Transverse colon (tissue), 4 donors: ENCODE results near the gene ODR4. TPM values are rescaled to one million over a fixed set of nuclear protein-coding genes. Genes with fewer than 3 reads are reported as not detected.
"Not testable (repeated sequence)": the region's sequence is repeated elsewhere in the genome, so short reads cannot be mapped to it uniquely, and the experiment has no call there.

ENCODE experiments used
- DNase-seq: peaks from one replicate; pipeline ENCODE4 v3.0.0-alpha.2; 2019
- H3K27ac ChIP-seq, 4 donors: fragments of 200-600 bp; sonication (generic); 2 replicates each; pipeline ENCODE4 v1.5.1; 2016 to 2018; ENCODE audit warnings: inconsistent platforms in 4 of 4
- H3K27me3 ChIP-seq: fragments of 200-600 bp; sonication (generic); 2 replicates; pipeline ENCODE4 v1.5.1; 2017; ENCODE audit warnings: inconsistent platforms
- H3K36me3 ChIP-seq, 4 donors: fragments of 200-600 bp; sonication (generic); 2 replicates each; pipeline ENCODE4 v1.5.1; 2017 to 2019; ENCODE audit warnings: inconsistent platforms in 4 of 4
- H3K4me1 ChIP-seq, 4 donors: fragments of 200-600 bp; sonication (generic); 2 replicates each; pipeline ENCODE4 v1.5.1; 2017 to 2020; ENCODE audit warnings: inconsistent platforms in 4 of 4
- H3K4me3 ChIP-seq, 4 donors: fragments of 200-600 bp; sonication (generic); 1 replicate in 1 of 4; 2 replicates in 3 of 4; pipeline versions ENCODE4 v1.5.1 to v1.6.1; 2017 to 2019; ENCODE audit warnings: inconsistent platforms in 4 of 4
- H3K9me3 ChIP-seq, 2 donors: fragments of 200-600 bp; sonication (generic); 2 replicates each; pipeline ENCODE4 v1.5.1; 2017 to 2019; ENCODE audit warnings: inconsistent platforms in 2 of 2
- CTCF ChIP-seq, 5 experiments: fragments of 200-600 bp in 3 of 5; fragments of 450-650 bp in 2 of 5; sonication (generic) in 3 of 5; IDR thresholded peaks; 1 replicate in 2 of 5; 2 replicates in 3 of 5; pipeline ENCODE4 v1.5.1; 2016 to 2017; ENCODE audit warnings: antibody characterized with exemption in 5 of 5, inconsistent platforms in 3 of 5, mild to moderate bottlenecking in 2 of 5, moderate library complexity in 1 of 5
- EP300 ChIP-seq: sonication (generic); formaldehyde crosslinking; IDR thresholded peaks from one replicate; pipeline ENCODE4 v1.6.1; 2017; ENCODE audit warnings: antibody characterized with exemption, low read depth
- POLR2A ChIP-seq: fragments of 450-650 bp; IDR thresholded peaks from one replicate; pipeline ENCODE4 v1.6.1; 2016; ENCODE audit warnings: antibody characterized with exemption, mild to moderate bottlenecking, moderate library complexity
- POLR2AphosphoS5 ChIP-seq, 3 donors: sonication (generic); formaldehyde crosslinking; IDR thresholded peaks; one replicate each; pipeline ENCODE4 v1.6.1; 2016; ENCODE audit warnings: antibody characterized with exemption in 3 of 3
- WGBS, 2 donors: methylation state at CpG; one replicate each; pipeline ENCODE4 v1.1.5; 2018; ENCODE audit warnings: low coverage in 1 of 2; 5-methylcytosine and 5-hydroxymethylcytosine counted together
- in situ Hi-C, 4 donors: fragments of 200-750 bp; cut with MboI; loops; one replicate each; pipeline versions ENCODE4 v1.15.0 to v1.15.1; 2017; ENCODE audit warnings: low sequenced_read_pairs in 3 of 4, low pct_ligation_motif_present in 1 of 4, low pct_unique_long_range_greater_than_20kb in 1 of 4
- intact Hi-C: fragments of 100-400 bp; cut with DNase I; formaldehyde crosslinking; loops from one replicate; pipeline ENCODE4 v1.15.1; 2023; ENCODE audit warnings: low total_unique reads
- total RNA-seq, 4 donors: library from RNA; depleted of rRNA; stranded (reverse); fragments of >200 nt; gene quantifications; one replicate each; pipeline ENCODE4 v1.1.0, GENCODE V29; 2016

ODR4 gene
- total RNA-seq, 4 donors from 2014 or later, result 7.0 to 22.1 (median 14.7) TPM

- TF ChIP-seq CTCF (IDR thresholded peaks at IDR 0.05), result no peak
- no peak for TF ChIP-seq EP300
- peak; percentile 45 for TF ChIP-seq POLR2A
- no peak for TF ChIP-seq POLR2AphosphoS5 (IDR thresholded peaks at IDR 0.05)
- DNase-seq, result no peak
- in situ Hi-C loops (no loop called here), intact Hi-C loops (no loop called here)
- H3K9me3 ChIP-seq, result no peaks in the 10 kb centered on the region
- peak overlapping the region; percentile 92 to 99 (median 96) for H3K27ac ChIP-seq
- H3K27me3 ChIP-seq, result no peaks in the 10 kb centered on the region
- H3K4me3 ChIP-seq, result peak overlapping the region; percentile 60 to 99 (median 94)
- 0% methylated on average over 11 to 12 of the region's 12 CpGs for WGBS, 2 donors
- H3K36me3 ChIP-seq, result peaks cover 0 to 20% (median 5%) of the 10 kb centered on the region in 4 donors
- H3K4me1 ChIP-seq, result peaks cover 14 to 28% (median 20%) of the 10 kb centered on the region in 4 donors
Measured at GRCh38 chr1:186375929-186376319, 286 bp downstream of the ODR4 start.

GRCh38 chr1:186386725-186387383 lies 11.2 kb downstream of the ODR4 start:
- in situ Hi-C loops, result no loop called here
- H3K27me3 ChIP-seq, result no peaks in the 10 kb centered on the region
- TF ChIP-seq POLR2A, result no peak
- no peak for TF ChIP-seq CTCF (IDR thresholded peaks at IDR 0.05)
- no peak for TF ChIP-seq EP300
- no peak for TF ChIP-seq POLR2AphosphoS5 (IDR thresholded peaks at IDR 0.05)
- H3K36me3 ChIP-seq, result peaks cover 0 to 83% (median 20%) of the 10 kb centered on the region in 4 donors
- no peak for DNase-seq
- intact Hi-C loops, result no loop called here
- 93 to 97% methylated on average over 3 of the region's 3 CpGs for WGBS, 2 donors
- H3K9me3 ChIP-seq, result no peaks in the 10 kb centered on the region
- no peak overlapping the region for H3K4me3 ChIP-seq
- H3K27ac ChIP-seq, result no peak overlapping the region
- H3K4me1 ChIP-seq, result no peaks in the 10 kb centered on the region

GRCh38 chr1:186390925-186391324 lies 15.3 kb downstream of the ODR4 start:
- whole genome bisulfite sequencing, 2 donors, result 100% methylated on average over 1 of the region's 1 CpG
- Histone ChIP-seq H3K27ac (no peak overlapping the region), H3K36me3 (peaks cover 0 to 78% (median 31%) of the 10 kb centered on the region in 4 donors), H3K4me3 (no peak overlapping the region), H3K27me3 (no peaks in the 10 kb centered on the region), H3K4me1 (no peaks in the 10 kb centered on the region), H3K9me3 (no peaks in the 10 kb centered on the region)
- DNase-seq, result no peak
- in situ Hi-C loops (no loop called here), intact Hi-C loops (no loop called here)
- TF ChIP-seq CTCF (IDR thresholded peaks at IDR 0.05) (no peak), EP300 (no peak), POLR2A (no peak)

- WGBS, 2 donors, result 89 to 95% methylated on average over 4 of the region's 4 CpGs
- H3K4me1 ChIP-seq, result no peaks in the 10 kb centered on the region
- no peak overlapping the region for H3K27ac ChIP-seq
- peaks cover 0 to 74% (median 31%) of the 10 kb centered on the region in 4 donors for H3K36me3 ChIP-seq
- TF ChIP-seq EP300 (no peak), POLR2A (no peak), POLR2AphosphoS5 (IDR thresholded peaks at IDR 0.05) (no peak), CTCF (IDR thresholded peaks at IDR 0.05) (no peak)
- intact Hi-C loops, result no loop called here
- no peak overlapping the region for H3K4me3 ChIP-seq
- no peak for DNase-seq
- in situ Hi-C loops, result no loop called here
- H3K9me3 ChIP-seq, result no peaks in the 10 kb centered on the region
- no peaks in the 10 kb centered on the region for H3K27me3 ChIP-seq
Measured at GRCh38 chr1:186391841-186392240, 16.2 kb downstream of the ODR4 start.

- intact Hi-C loops, result not testable (repeated sequence)
Measured at GRCh38 chr1:186392711-186393110, 17.1 kb downstream of the ODR4 start.

GRCh38 chr1:186401446-186401845 lies 25.8 kb downstream of the ODR4 start:
- peaks cover 0 to 42% (median 16%) of the 10 kb centered on the region in 4 donors for H3K36me3 ChIP-seq
- H3K9me3 ChIP-seq, H3K4me1 ChIP-seq, DNase-seq, H3K4me3 ChIP-seq, H3K27me3 ChIP-seq, H3K27ac ChIP-seq, intact Hi-C loops: not testable (repeated sequence)
- WGBS, 2 donors, result 97 to 100% methylated on average over 2 of the region's 2 CpGs
- in situ Hi-C loops, result loop anchor here in 1 of 4 donors (10.0 kb wide), 1 partner anchor 583 kb away; no protein-coding TSS in a partner anchor

More at GRCh38 chr1:186392711-186393110, 17.1 kb downstream of the ODR4 start:
- H3K27me3 ChIP-seq, H3K27ac ChIP-seq, H3K4me3 ChIP-seq, H3K9me3 ChIP-seq, in situ Hi-C loops, DNase-seq, H3K4me1 ChIP-seq: not testable (repeated sequence)
- 91 to 100% methylated on average over 1 to 6 of the region's 6 CpGs for WGBS, 2 donors
- peaks cover 0 to 73% (median 30%) of the 10 kb centered on the region in 4 donors for H3K36me3 ChIP-seq
